ENCODE results near the gene HOXD9.

Gene HOXD9

GRCh38 chr2:176137252-176137580, 14.7 kb downstream of the HOXD9 start:
- H3K4me3 ChIP-seq (ENCODE audit: low read depth, low read length), result peak overlapping the region; percentile 57
- DNase-seq (ENCODE audit: low read depth, low spot score), result no peak
- no peak for TF ChIP-seq CTCF (IDR thresholded peaks at IDR 0.05; ENCODE audit: low read depth, low read length)
- in situ Hi-C loops (cut with HindIII; ENCODE audit: low sequenced_read_pairs), result no loop called here

DNA sequence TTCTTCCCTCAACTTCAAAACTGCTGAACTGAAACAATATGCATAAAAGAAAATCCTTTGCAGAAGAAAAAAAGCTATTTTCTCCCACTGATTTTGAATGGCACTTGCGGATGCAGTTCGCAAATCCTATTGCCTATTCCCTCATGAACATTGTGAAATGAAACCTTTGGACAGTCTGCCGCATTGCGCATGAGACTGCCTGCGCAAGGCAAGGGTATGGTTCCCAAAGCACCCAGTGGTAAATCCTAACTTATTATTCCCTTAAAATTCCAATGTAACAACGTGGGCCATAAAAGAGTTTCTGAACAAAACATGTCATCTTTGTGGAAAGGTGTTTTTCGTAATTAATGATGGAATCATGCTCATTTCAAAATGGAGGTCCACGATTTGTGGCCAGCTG, 15.4 kb downstream of the HOXD9 start:
- DNase-seq (ENCODE audit: low read depth, low spot score), result peak; percentile 29
- TF ChIP-seq CTCF (IDR thresholded peaks at IDR 0.05; ENCODE audit: low read depth, low read length), result no peak
- in situ Hi-C loops (cut with HindIII; ENCODE audit: low sequenced_read_pairs), result no loop called here
- H3K4me3 ChIP-seq (ENCODE audit: low read depth, low read length), result peak overlapping the region; percentile 57

GRCh38 chr2:176138526-176138922, 16.0 kb downstream of the HOXD9 start:
- in situ Hi-C loops (cut with HindIII; ENCODE audit: low sequenced_read_pairs), result no loop called here

GRCh38 chr2:176138923-176139660, 16.6 kb downstream of the HOXD9 start:
- H3K4me3 ChIP-seq (ENCODE audit: low read depth, low read length), result no peak overlapping the region
- in situ Hi-C loops (cut with HindIII; ENCODE audit: low sequenced_read_pairs), result no loop called here
- no peak for TF ChIP-seq CTCF (IDR thresholded peaks at IDR 0.05; ENCODE audit: low read depth, low read length)
- no peak for DNase-seq (ENCODE audit: low read depth, low spot score)

More at GRCh38 chr2:176138526-176138922, 16.0 kb downstream of the HOXD9 start:
- peak overlapping the region; percentile 3 for H3K4me3 ChIP-seq (ENCODE audit: low read depth, low read length)
- DNase-seq (ENCODE audit: low read depth, low spot score), result no peak
- no peak for TF ChIP-seq CTCF (IDR thresholded peaks at IDR 0.05; ENCODE audit: low read depth, low read length)

GRCh38 chr2:176139661-176140512, 17.4 kb downstream of the HOXD9 start:
- no peak for TF ChIP-seq CTCF (IDR thresholded peaks at IDR 0.05; ENCODE audit: low read depth, low read length)
- in situ Hi-C loops (cut with HindIII; ENCODE audit: low sequenced_read_pairs), result no loop called here
- peak overlapping the region; percentile 49 for H3K4me3 ChIP-seq (ENCODE audit: low read depth, low read length)
- DNase-seq (ENCODE audit: low read depth, low spot score), result peak; percentile 61

GRCh38 chr2:176140513-176141317, 18.2 kb downstream of the HOXD9 start:
- in situ Hi-C loops (cut with HindIII; ENCODE audit: low sequenced_read_pairs), result no loop called here
- peak; percentile 75 for TF ChIP-seq CTCF (IDR thresholded peaks at IDR 0.05; ENCODE audit: low read depth, low read length)
- DNase-seq (ENCODE audit: low read depth, low spot score), result peak; percentile 80
- peak overlapping the region; percentile 49 for H3K4me3 ChIP-seq (ENCODE audit: low read depth, low read length)
